Pancreas (tissue), 10 donors: ENCODE results near the gene OR10G7. TPM values are rescaled to one million over a fixed set of nuclear protein-coding genes. Genes with fewer than 3 reads are reported as not detected.

ENCODE experiments used
- ATAC-seq, 4 donors: fragments of 200-7000 bp; cut with Tn5 transposase; one replicate each; pipeline versions ENCODE4 v1.8.0 to v1.9.1; 2020; ENCODE audit warnings: mild to moderate bottlenecking in 4 of 4, moderate library complexity in 4 of 4
- DNase-seq, 6 donors: peaks; one replicate each; pipeline ENCODE4 v3.0.0-alpha.2; 2020
- FAIRE-seq: peaks from 2 replicates; lab custom pipeline; 2012; peaks lifted over from hg19 to GRCh38; lab: Jason Lieb, UNC
- H3K27ac ChIP-seq, 4 donors: fragments of 200-600 bp; sonication (generic); 1 replicate in 3 of 4; 2 replicates in 1 of 4; pipeline versions ENCODE4 v1.5.0 to v1.8.0; 2020
- H3K27me3 ChIP-seq, 4 donors: fragments of 200-600 bp; one replicate each; pipeline ENCODE4 v1.8.0; 2021
- H3K36me3 ChIP-seq, 3 donors: fragments of 200-600 bp; sonication (generic) in 1 of 3; one replicate each; pipeline versions ENCODE4 v1.5.0 to v1.8.0; 2020 to 2021
- H3K4me1 ChIP-seq, 3 donors: fragments of 200-600 bp; one replicate each; pipeline ENCODE4 v1.8.0; 2021
- H3K4me3 ChIP-seq, 4 donors: fragments of 200-600 bp; sonication (generic) in 2 of 4; one replicate each; pipeline versions ENCODE4 v1.5.0 to v1.8.0; 2020 to 2021
- H3K9me3 ChIP-seq, 4 donors: fragments of 200-600 bp; one replicate each; pipeline ENCODE4 v1.8.0; 2021
- WGBS, 2 donors: extraction: QIAGEN DNeasy Blood & Tissue Kit; methylation state at CpG; one replicate each; pipeline ENCODE4 v1.1.7; 2013; 5-methylcytosine and 5-hydroxymethylcytosine counted together
- intact Hi-C, 3 donors: fragments of 100-400 bp; cut with DNase I; formaldehyde crosslinking; loops; one replicate each; pipeline versions ENCODE4 v1.11.1 to v1.14.2; 2022
- polyA plus RNA-seq, 2 donors: library from polyadenylated mRNA; stranded (reverse); fragments of 200-250 nt; gene quantifications; one replicate each; pipeline ENCODE4 v1.2.3, GENCODE V29; 2013
- total RNA-seq, 6 donors: library from RNA; stranded (reverse); fragmentation: NEBNext Ultra II Directional in 4 of 6; extraction: Animal tissue kit (Norgen Biotek cat#: 25700) in 4 of 6; gene quantifications; one replicate each; pipeline versions ENCODE4 v1.2.1 to v1.2.4, GENCODE V29; 2021 to 2023
- TF ChIP-seq, protein P1 (sequence below), 4 donors: fragments of 200-600 bp; sonication (generic) in 3 of 4; IDR thresholded peaks; one replicate each; pipeline versions ENCODE4 v1.5.0 to v1.8.0; 2021; ENCODE audit warnings: antibody characterized with exemption in 4 of 4
- donor health status: healthy with polysubstance abuse.
- donor health status: DM: no; HTN: no; CAD: no; lungs with moderate emphysema.
- donor health status: DM: no; HTN: no; CAD: no.
- donor health status: control.
- donor health status: control.
- donor health status: Bipolar disorder and iron deficiency.
- donor health status: DM: yes; HTN: yes; CAD: no.
- donor health status: DM: no; HTN: no; CAD: no.
- donor health status: DM: no; HTN: no; CAD: no.
- donor health status: DM: yes; HTN: yes; CAD: no.

The OR10G7 gene, protein sequence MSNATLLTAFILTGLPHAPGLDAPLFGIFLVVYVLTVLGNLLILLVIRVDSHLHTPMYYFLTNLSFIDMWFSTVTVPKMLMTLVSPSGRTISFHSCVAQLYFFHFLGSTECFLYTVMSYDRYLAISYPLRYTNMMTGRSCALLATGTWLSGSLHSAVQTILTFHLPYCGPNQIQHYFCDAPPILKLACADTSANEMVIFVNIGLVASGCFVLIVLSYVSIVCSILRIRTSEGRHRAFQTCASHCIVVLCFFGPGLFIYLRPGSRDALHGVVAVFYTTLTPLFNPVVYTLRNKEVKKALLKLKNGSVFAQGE
- total RNA-seq (not detected), polyA plus RNA-seq (under 1 TPM in 1 of 2 donors, not detected in 1; 0.05 TPM)

DNA sequence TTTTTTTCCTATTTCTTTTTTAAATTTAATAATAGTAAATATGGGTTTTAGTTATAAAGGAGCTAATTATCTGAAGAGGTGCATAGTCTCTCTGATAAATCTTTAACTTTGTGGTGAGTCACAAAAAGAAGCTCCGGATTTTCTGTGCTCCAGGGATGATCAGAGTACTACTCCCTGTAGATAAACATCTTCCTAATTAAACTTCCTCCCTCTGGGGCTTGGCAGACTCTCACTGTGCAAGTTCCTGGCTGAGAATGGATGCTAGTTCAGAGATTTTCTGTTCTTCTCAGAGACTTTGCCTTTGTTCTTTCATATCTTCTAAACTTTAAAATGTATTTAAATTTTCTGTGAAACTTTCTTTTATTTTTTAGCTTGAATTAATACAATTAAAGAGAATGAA lies at the start of gene OR10G7:
Gene OR10G7, minus strand, starts transcription at position 72 of the 400 bp plus-strand sequence. CDS start 2,324 bp downstream, outside the sequence.
- H3K4me1 ChIP-seq, result peaks cover 0 to 6% (median 0%) of the 10 kb centered on the region in 3 donors
- FAIRE-seq, result no peak
- no peaks in the 10 kb centered on the region for H3K27me3 ChIP-seq
- intact Hi-C loops, result no loop called here
- no peaks in the 10 kb centered on the region for H3K36me3 ChIP-seq
- H3K4me3 ChIP-seq, result no peak within 1 kb of the TSS
- no peak for ATAC-seq
- no peak for DNase-seq
- WGBS, 2 donors, result 4 to 8% methylated on average over 1 of the region's 1 CpG
- no peak within 1 kb of the TSS for H3K27ac ChIP-seq
- no peaks in the 10 kb centered on the region for H3K9me3 ChIP-seq
- TF ChIP-seq, protein P1, sequence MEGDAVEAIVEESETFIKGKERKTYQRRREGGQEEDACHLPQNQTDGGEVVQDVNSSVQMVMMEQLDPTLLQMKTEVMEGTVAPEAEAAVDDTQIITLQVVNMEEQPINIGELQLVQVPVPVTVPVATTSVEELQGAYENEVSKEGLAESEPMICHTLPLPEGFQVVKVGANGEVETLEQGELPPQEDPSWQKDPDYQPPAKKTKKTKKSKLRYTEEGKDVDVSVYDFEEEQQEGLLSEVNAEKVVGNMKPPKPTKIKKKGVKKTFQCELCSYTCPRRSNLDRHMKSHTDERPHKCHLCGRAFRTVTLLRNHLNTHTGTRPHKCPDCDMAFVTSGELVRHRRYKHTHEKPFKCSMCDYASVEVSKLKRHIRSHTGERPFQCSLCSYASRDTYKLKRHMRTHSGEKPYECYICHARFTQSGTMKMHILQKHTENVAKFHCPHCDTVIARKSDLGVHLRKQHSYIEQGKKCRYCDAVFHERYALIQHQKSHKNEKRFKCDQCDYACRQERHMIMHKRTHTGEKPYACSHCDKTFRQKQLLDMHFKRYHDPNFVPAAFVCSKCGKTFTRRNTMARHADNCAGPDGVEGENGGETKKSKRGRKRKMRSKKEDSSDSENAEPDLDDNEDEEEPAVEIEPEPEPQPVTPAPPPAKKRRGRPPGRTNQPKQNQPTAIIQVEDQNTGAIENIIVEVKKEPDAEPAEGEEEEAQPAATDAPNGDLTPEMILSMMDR (IDR thresholded peaks at IDR 0.05), result no peak

DNA sequence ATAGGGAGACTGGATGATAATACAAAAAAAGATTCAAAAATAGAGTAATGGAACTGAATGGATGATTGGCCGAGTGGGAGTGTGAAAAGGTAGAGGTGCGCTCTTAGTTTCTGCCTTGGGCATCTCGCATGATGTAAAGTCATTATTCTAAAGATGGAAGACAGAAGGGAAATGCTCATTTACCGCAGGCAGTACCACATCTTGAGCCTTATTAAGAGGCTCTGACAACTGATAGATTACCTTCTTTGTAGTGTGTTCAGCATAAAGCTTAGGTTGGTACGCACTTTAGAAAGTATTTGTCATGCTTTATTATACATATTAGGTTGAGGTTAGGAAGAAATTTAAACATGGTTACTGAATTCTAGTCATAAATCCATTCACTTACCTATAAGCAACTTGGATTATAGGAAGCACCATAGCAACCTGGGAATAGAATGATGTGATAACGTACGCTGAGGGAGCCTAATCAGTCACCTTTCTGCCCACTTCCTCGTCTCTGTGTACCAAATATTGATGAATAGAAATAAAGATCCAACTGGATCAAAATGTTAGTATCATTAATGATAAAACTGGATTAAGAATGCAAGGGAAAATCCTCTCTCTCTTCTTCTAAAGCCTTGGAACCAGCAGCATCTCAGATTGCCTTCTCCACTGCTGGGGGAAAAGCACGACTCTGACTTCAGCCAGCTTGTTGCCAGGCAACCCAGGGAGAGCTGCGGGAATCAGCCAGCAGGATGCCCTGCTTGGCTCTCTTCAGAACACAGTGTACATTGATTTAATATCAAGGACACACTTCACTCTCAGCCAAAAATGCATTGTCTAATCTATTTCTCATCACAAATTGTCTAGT lies 45.1 kb upstream of the OR10G7 start:
- Histone ChIP-seq H3K4me3 (no peak overlapping the region), H3K36me3 (no peaks in the 10 kb centered on the region), H3K4me1 (no peaks in the 10 kb centered on the region), H3K9me3 (no peaks in the 10 kb centered on the region), H3K27ac (no peak overlapping the region), H3K27me3 (no peaks in the 10 kb centered on the region)
- TF ChIP-seq, protein P1 (IDR thresholded peaks at IDR 0.05), result no peak
- peak in 2 of 4 donors; percentile 60 to 68 for ATAC-seq
- DNase-seq, result no peak
- intact Hi-C loops, result no loop called here
- FAIRE-seq, result no peak
- WGBS, 2 donors, result 63 to 65% methylated on average over 10 of the region's 10 CpGs

DNA sequence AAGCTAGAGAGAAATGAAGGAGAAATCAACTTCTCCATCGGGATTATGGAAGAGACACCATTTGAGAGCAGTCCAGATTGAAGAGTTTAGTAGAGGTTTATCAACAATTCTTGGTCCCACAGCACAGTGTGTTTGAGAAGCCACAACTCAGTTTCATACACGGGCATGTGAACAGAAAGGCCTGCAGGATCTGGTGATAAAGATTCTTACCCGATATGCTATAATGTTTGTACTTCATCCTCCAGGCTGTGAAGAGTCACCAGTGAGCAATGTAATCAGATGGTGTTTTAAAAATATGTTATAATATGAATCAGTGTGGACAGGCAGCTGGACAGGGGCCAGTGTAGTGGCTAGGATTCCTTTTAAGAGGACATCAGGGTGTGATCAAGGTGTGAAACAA lies 44.5 kb upstream of the OR10G7 start:
- DNase-seq (no peak), ATAC-seq (no peak), FAIRE-seq (no peak)
- no peaks in the 10 kb centered on the region for H3K36me3 ChIP-seq
- no peak overlapping the region for H3K27ac ChIP-seq
- 83 to 85% methylated on average over 3 of the region's 3 CpGs for WGBS, 2 donors
- intact Hi-C loops, result no loop called here
- H3K4me1 ChIP-seq, result no peaks in the 10 kb centered on the region
- no peaks in the 10 kb centered on the region for H3K27me3 ChIP-seq
- TF ChIP-seq, protein P1 (IDR thresholded peaks at IDR 0.05), result no peak
- H3K4me3 ChIP-seq, result no peak overlapping the region
- no peaks in the 10 kb centered on the region for H3K9me3 ChIP-seq

DNA sequence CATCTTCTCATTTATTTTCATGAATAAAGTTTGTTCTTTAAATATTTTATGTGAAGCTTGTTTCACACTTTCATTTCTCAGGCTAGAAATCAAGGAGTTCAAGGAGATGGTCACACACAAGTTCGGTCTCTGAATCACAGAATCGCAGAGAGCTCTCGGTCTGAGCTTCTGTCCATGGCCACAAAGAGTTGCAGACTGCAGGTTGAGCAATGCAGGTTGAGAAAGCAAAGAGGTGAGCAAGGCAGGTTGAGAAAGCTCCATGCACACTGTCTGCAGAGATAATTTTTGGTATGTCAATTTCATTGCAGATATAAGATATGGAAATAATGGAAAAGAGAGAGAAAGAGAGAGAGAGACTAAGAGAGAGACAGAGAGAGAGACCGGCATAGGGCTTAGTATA lies 41.2 kb upstream of the OR10G7 start:
- Histone ChIP-seq H3K36me3 (no peaks in the 10 kb centered on the region), H3K27ac (no peak overlapping the region), H3K9me3 (no peaks in the 10 kb centered on the region), H3K27me3 (no peaks in the 10 kb centered on the region), H3K4me3 (no peak overlapping the region), H3K4me1 (no peaks in the 10 kb centered on the region)
- ATAC-seq (no peak), FAIRE-seq (no peak), DNase-seq (no peak)
- TF ChIP-seq, protein P1 (IDR thresholded peaks at IDR 0.05), result no peak
- intact Hi-C loops, result no loop called here
- WGBS, 2 donors, result 92 to 95% methylated on average over 4 of the region's 4 CpGs
